ENCODE results near the gene DHPS.

GRCh38 chr19:12723381-12723640 lies 41.6 kb upstream of the DHPS start:
- TF ChIP-seq POLR2AphosphoS5 (IDR thresholded peaks at IDR 0.05) (no peak), POLR2A (IDR thresholded peaks at IDR 0.05) (no peak), CTCF (IDR thresholded peaks at IDR 0.05) (no peak)
